ENCODE data around the gene SFR1. TPM values are rescaled to one million over a fixed set of nuclear protein-coding genes. Genes with fewer than 3 reads are reported as not detected.
"Not testable (repeated sequence)": the region's sequence is repeated elsewhere in the genome, so short reads cannot be mapped to it uniquely, and the experiment has no call there.

Gene SFR1
- total and polyA plus RNA-seq, 12 donors = 4.4 to 12.1 (median 7.5) TPM

DNA sequence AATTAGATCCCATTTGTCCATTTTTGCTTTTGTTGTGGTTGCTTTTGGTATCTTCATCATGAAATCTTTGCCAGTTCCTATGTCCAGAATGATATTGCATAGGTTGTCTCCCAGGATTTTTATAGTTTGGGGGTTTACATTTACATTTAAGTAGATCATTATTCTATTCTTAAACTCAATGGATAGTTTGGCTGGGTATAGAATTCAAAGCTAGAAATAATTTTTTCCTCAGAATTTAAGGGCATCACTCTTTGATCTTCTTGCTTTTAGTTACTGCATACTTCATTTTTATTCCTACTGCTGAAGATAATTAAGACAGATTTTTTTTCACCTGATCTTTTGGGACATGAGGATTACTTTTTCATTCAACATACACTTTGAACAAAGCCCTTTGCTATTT, 29.8 kb downstream of the SFR1 start:
- no peak overlapping the region for H3K4me3 ChIP-seq
- H3K4me1 ChIP-seq = no peaks in the 10 kb centered on the region
- intact Hi-C loops (cut with DNase I) = no loop called here
- peaks cover 0 to 15% (median 0%) of the 10 kb centered on the region in 7 donors for H3K27me3 ChIP-seq
- H3K9me3 ChIP-seq = peaks cover 0 to 27% (median 10%) of the 10 kb centered on the region in 11 donors
- no peak overlapping the region for H3K27ac ChIP-seq
- DNase-seq (no peak), ATAC-seq (no peak)
- no peaks in the 10 kb centered on the region for H3K36me3 ChIP-seq
- TF ChIP-seq, protein P1, sequence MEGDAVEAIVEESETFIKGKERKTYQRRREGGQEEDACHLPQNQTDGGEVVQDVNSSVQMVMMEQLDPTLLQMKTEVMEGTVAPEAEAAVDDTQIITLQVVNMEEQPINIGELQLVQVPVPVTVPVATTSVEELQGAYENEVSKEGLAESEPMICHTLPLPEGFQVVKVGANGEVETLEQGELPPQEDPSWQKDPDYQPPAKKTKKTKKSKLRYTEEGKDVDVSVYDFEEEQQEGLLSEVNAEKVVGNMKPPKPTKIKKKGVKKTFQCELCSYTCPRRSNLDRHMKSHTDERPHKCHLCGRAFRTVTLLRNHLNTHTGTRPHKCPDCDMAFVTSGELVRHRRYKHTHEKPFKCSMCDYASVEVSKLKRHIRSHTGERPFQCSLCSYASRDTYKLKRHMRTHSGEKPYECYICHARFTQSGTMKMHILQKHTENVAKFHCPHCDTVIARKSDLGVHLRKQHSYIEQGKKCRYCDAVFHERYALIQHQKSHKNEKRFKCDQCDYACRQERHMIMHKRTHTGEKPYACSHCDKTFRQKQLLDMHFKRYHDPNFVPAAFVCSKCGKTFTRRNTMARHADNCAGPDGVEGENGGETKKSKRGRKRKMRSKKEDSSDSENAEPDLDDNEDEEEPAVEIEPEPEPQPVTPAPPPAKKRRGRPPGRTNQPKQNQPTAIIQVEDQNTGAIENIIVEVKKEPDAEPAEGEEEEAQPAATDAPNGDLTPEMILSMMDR (IDR thresholded peaks at IDR 0.05) = no peak

DNA sequence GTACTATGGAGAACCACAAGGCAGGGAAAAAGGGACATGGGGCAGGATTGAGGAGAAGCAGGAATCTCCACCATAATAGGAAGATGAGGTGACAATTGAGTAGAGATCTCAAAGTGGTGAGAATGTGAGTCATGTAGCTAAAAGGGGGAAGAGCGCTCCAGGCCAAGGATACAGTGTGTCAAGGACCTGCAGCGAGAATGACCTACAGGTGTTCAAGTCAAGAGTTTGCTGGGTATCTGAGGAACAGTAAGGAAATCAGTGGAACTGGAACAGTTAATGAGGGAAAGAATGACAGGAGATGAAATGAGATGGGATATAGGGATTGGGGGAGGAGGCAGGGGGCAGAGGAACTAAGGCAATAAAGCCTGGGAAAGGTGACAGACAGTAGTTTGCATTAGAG, 33.6 kb downstream of the SFR1 start:
- intact Hi-C loops (cut with DNase I) = no loop called here
- Histone ChIP-seq H3K4me3 (no peak overlapping the region), H3K9me3 (peaks cover 0 to 23% (median 10%) of the 10 kb centered on the region in 11 donors), H3K27me3 (peaks cover 0 to 15% (median 0%) of the 10 kb centered on the region in 7 donors), H3K36me3 (no peaks in the 10 kb centered on the region), H3K27ac (no peak overlapping the region), H3K4me1 (no peaks in the 10 kb centered on the region)
- TF ChIP-seq, protein P1 (IDR thresholded peaks at IDR 0.05) = no peak
- ATAC-seq (no peak), DNase-seq (no peak)
- 80 to 86% methylated on average over 2 of the region's 2 CpGs for WGBS, 2 donors

DNA sequence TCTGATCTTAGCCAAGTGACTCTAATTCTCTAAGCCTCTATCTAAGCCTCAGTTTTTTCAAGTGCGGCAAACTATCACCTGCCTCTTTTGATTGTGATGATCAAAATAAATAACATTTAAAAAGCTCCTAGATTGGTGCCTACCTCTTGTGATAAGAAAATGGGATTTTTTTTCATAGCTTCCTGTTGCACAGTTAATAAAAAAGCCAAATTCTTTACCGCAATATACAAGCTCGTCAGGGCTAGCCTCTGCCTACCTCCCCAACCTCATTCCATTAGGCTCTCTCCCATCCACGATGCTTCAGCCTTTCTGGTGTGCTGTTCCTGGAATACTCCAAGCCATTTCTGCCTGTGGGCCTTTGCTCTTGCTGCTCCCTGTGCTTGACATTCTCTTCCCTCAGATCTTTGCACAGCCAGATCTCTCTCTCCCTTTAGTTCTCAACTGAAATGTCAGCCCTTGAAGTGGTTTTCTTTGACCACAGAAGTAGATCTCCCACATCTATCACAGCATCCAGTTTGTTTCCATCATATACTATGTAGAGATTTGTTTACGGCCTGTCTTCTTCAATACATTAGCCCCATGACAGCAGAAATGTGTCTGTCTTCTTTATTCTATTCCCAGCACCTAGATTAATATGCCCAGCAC, 48.8 kb downstream of the SFR1 start:
- Histone ChIP-seq H3K27me3 (peaks cover 0 to 9% (median 0%) of the 10 kb centered on the region in 7 donors), H3K4me3 (no peak overlapping the region), H3K9me3 (peaks cover 0 to 11% (median 0%) of the 10 kb centered on the region in 11 donors), H3K4me1 (no peaks in the 10 kb centered on the region), H3K36me3 (no peaks in the 10 kb centered on the region), H3K27ac (no peak overlapping the region)
- TF ChIP-seq, protein P1 (IDR thresholded peaks at IDR 0.05) = no peak
- intact Hi-C loops (cut with DNase I) = no loop called here
- WGBS, 2 donors = 87 to 95% methylated on average over 5 of the region's 5 CpGs
- ATAC-seq (no peak), DNase-seq (no peak)

DNA sequence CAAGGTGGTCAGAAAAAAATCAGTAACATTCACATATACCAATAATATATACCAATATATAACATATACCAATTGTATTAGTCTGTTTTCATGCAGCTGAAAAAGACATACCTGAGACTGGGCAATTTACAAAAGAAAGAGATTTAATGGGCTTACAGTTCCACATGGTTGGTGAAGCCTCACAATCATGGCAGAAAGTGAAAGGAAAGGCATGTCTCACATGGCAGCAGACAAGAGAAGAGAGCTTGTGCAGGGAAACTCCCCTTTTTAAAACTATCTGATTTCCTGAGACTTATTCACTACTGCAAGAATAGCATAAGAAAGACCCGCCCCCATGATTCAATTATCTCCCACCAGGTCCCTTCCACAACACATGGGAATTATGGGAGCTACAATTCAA, 52.2 kb downstream of the SFR1 start:
- peaks cover 0 to 11% (median 0%) of the 10 kb centered on the region in 11 donors for H3K9me3 ChIP-seq
- H3K4me1 ChIP-seq; intact Hi-C loops (cut with DNase I); DNase-seq; H3K27ac ChIP-seq; ATAC-seq; H3K4me3 ChIP-seq; H3K36me3 ChIP-seq; H3K27me3 ChIP-seq: not testable (repeated sequence)
- WGBS, 2 donors = 81% methylated on average over 1 of the region's 1 CpG

Other genes starting within 250 kb of the SFR1 start
- gene STN1, start 204.0 kb upstream of the SFR1 start, total RNA-seq = 10 to 100 TPM; 24.7 to 38.7 (median 31.4) TPM
- gene STN1, start 204.0 kb upstream of the SFR1 start, polyA plus RNA-seq = 10 to 100 TPM; 16.5 to 38.0 TPM
- 10 to 100 TPM; 30.4 to 63.6 (median 44.2) TPM for gene SLK, start 155.0 kb upstream of the SFR1 start, total RNA-seq
- 10 to 100 TPM; 11.3 to 14.8 TPM for gene SLK, start 155.0 kb upstream of the SFR1 start, polyA plus RNA-seq
- gene COL17A1, start 36.3 kb upstream of the SFR1 start, total RNA-seq = under 1 TPM in 4 of 10 donors, not detected in 6; 0.10 to 0.39 (median 0.16) TPM
- gene COL17A1, start 36.3 kb upstream of the SFR1 start, polyA plus RNA-seq = under 1 TPM; 0.15 to 0.36 TPM
- under 1 TPM in 4 of 10 donors, not detected in 6; 0.09 to 0.15 (median 0.12) TPM for gene CFAP43, start 110.2 kb downstream of the SFR1 start, total RNA-seq
- gene CFAP43, start 110.2 kb downstream of the SFR1 start, polyA plus RNA-seq = under 1 TPM; 0.06 to 0.37 TPM
- gene GSTO1, start 132.7 kb downstream of the SFR1 start, total RNA-seq = 100 to 1,000 TPM; 161 to 372 (median 220) TPM
- 100 to 1,000 TPM; 339 to 570 TPM for gene GSTO1, start 132.7 kb downstream of the SFR1 start, polyA plus RNA-seq
- gene GSTO2, start 147.0 kb downstream of the SFR1 start, total RNA-seq = 1 to 10 TPM in 4 of 10 donors, under 1 TPM in 6; 0.57 to 1.6 (median 0.97) TPM
- under 1 TPM; 0.25 to 0.51 TPM for gene GSTO2, start 147.0 kb downstream of the SFR1 start, polyA plus RNA-seq
- gene ITPRIP, start 216.3 kb downstream of the SFR1 start, total RNA-seq = 10 to 100 TPM; 18.6 to 87.2 (median 35.9) TPM
- gene ITPRIP, start 216.3 kb downstream of the SFR1 start, polyA plus RNA-seq = 10 to 100 TPM; 17.5 to 41.6 TPM
- gene CFAP58, start 231.7 kb downstream of the SFR1 start, total RNA-seq = 1 to 10 TPM; 1.3 to 5.8 (median 3.0) TPM
- 1 to 10 TPM in 1 of 2 donors, under 1 TPM in 1; 0.58 to 3.6 TPM for gene CFAP58, start 231.7 kb downstream of the SFR1 start, polyA plus RNA-seq